ENCODE measurements around the gene TMPRSS12. TPM values are rescaled to one million over a fixed set of nuclear protein-coding genes. Genes with fewer than 3 reads are reported as not detected.
A peak's percentile ranks its signal among the peaks of the same experiment; 100 is the strongest.
"Not testable (repeated sequence)": the region's sequence is repeated elsewhere in the genome, so short reads cannot be mapped to it uniquely, and the experiment has no call there.

Gene TMPRSS12
- total and polyA plus RNA-seq, 2 of the 13 experiments (the other 11 are each of a cell fraction or from before 2014, with no cell fraction given) = not detected

GRCh38 chr12:50901685-50902113 lies 59.0 kb downstream of the TMPRSS12 start:
- in situ Hi-C loops (cut with HindIII; ENCODE audit: extremely low pct_ligation_motif_present, low pct_unique_long_range_greater_than_20kb) = no loop called here
- no TSS peak for BruUV-seq (replicated peaks)

GRCh38 chr12:50908479-50908878 lies 65.8 kb downstream of the TMPRSS12 start:
- BruUV-seq (replicated peaks); H3K36me3 ChIP-seq (replicated peaks in 1 of 2; ENCODE audit: control insufficient read depth in 1 of 2, insufficient read depth in 2 of 2, low read length in 2 of 2); FAIRE-seq; in situ Hi-C loops (cut with HindIII; ENCODE audit: extremely low pct_ligation_motif_present, low pct_unique_long_range_greater_than_20kb); H3K27me3 ChIP-seq (ENCODE audit: control insufficient read depth in 1 of 2, insufficient read depth in 2 of 2, low read length in 2 of 2); H2AFZ ChIP-seq (ENCODE audit: low read length); H3K27ac ChIP-seq (ENCODE audit: extremely low read length, insufficient read depth, low read length); intact Hi-C loops (cut with micrococcal nuclease; ENCODE audit: unreplicated experiment); H3K9ac ChIP-seq (ENCODE audit: insufficient read depth, low read depth, low read length); CTCF ChIA-PET (ENCODE audit: low intra/inter-chr PET ratio, low total read pairs); H3K79me2 ChIP-seq (ENCODE audit: insufficient read depth, low read length); ATAC-seq; H4K20me1 ChIP-seq (ENCODE audit: insufficient read depth, low read length): not testable (repeated sequence)
- Histone ChIP-seq H3K4me3 (replicated peaks in 1 of 3; ENCODE audit: insufficient read depth in 1 of 3, low read depth in 2 of 3, low read length in 3 of 3) (peak overlapping the region in 1 of 3 experiments; percentile 10; a peak in 1 of 6 replicates), H3K9me3 (ENCODE audit: low read length) (peaks cover 14% of the 10 kb centered on the region; the same call in 1 of the 2 replicates), H3K4me2 (ENCODE audit: low read depth, low read length) (peak overlapping the region; percentile 58), H3K4me1 (ENCODE audit: insufficient read depth, low read length) (peaks cover 13% of the 10 kb centered on the region)
- under 1% methylated on average over 5 of the region's 5 CpGs for WGBS (ENCODE audit: low lambda C conversion rate)
- POLR2A ChIA-PET = interaction anchor here (0.6 to 0.8 kb wide), 2 partner anchors 16 to 20 kb away, joined by 3 to 8 read pairs; a partner anchor contains a TSS
- TF ChIP-seq ZNF362 (CRISPR knock-in tag; IDR thresholded peaks at IDR 0.05; ENCODE audit: borderline replicate concordance) (peak; percentile 29; the same call in 1 of the 2 replicates), ZNF644 (CRISPR knock-in tag; IDR thresholded peaks at IDR 0.05; ENCODE audit: low read depth) (peak; percentile 39; the same call in 1 of the 2 replicates), HNF4A (CRISPR knock-in tag; IDR thresholded peaks at IDR 0.05) (peak; percentile 50; the same call in 1 of the 2 replicates), ZSCAN29 (CRISPR knock-in tag; conservative IDR thresholded peaks at IDR 0.05) (peak; percentile 83; the same call in 1 of the 2 replicates)
- peak; percentile 62 for DNase-seq (ENCODE audit: low spot score)

More at GRCh38 chr12:50901685-50902113, 59.0 kb downstream of the TMPRSS12 start:
- no peaks in the 10 kb centered on the region for H3K9me3 ChIP-seq (ENCODE audit: low read length)
- no peaks in the 10 kb centered on the region for H3K4me1 ChIP-seq (ENCODE audit: insufficient read depth, low read length)
- no peak overlapping the region for H3K4me3 ChIP-seq (replicated peaks in 1 of 3; ENCODE audit: insufficient read depth in 1 of 3, low read depth in 2 of 3, low read length in 3 of 3)
- no peaks in the 10 kb centered on the region for H3K79me2 ChIP-seq (ENCODE audit: insufficient read depth, low read length)
- DNase-seq (ENCODE audit: low spot score) (no peak), ATAC-seq (no peak), FAIRE-seq (no peak)
- intact Hi-C loops (cut with micrococcal nuclease; ENCODE audit: unreplicated experiment) = no loop called here
- ChIA-PET CTCF (ENCODE audit: low intra/inter-chr PET ratio, low total read pairs) (no interaction called here), POLR2A (no interaction called here)
- H3K27ac ChIP-seq (ENCODE audit: extremely low read length, insufficient read depth, low read length) = no peak overlapping the region
- 0 out of 2 replicates have a peak, but pooled peaks have one; percentile 45 for TF ChIP-seq MAFF (IDR thresholded peaks at IDR 0.05; ENCODE audit: low read depth, low read length)
- TF ChIP-seq NR2F2 (IDR thresholded peaks at IDR 0.05; ENCODE audit: borderline replicate concordance, low read depth) = no peak
- TF ChIP-seq PHF5A (CRISPR knock-in tag; IDR thresholded peaks at IDR 0.05; ENCODE audit: low read depth, unreplicated experiment) = no peak
- no peak for TF ChIP-seq ZNF777 (CRISPR knock-in tag; IDR thresholded peaks at IDR 0.05)
- peak; percentile 67 to 68 for TF ChIP-seq MAFK (conservative IDR thresholded peaks at IDR 0.05 in 1 of 2, IDR thresholded peaks at IDR 0.05 in 1 of 2; ENCODE audit: low read length in 2 of 2)
- TF ChIP-seq ARNT (IDR thresholded peaks at IDR 0.05) = no peak
- no peak for TF ChIP-seq ZNF383 (CRISPR knock-in tag; IDR thresholded peaks at IDR 0.05; ENCODE audit: borderline replicate concordance)
- H2AFZ ChIP-seq (ENCODE audit: low read length) = no peak overlapping the region
- no peak overlapping the region for H3K9ac ChIP-seq (ENCODE audit: insufficient read depth, low read depth, low read length)
- no peaks in the 10 kb centered on the region for H3K36me3 ChIP-seq (replicated peaks in 1 of 2; ENCODE audit: control insufficient read depth in 1 of 2, insufficient read depth in 2 of 2, low read length in 2 of 2)
- WGBS (ENCODE audit: low lambda C conversion rate) = 60% methylated on average over 2 of the region's 4 CpGs
- no peak overlapping the region for H3K4me2 ChIP-seq (ENCODE audit: low read depth, low read length)
- H4K20me1 ChIP-seq (ENCODE audit: insufficient read depth, low read length) = no peaks in the 10 kb centered on the region
- no peaks in the 10 kb centered on the region; a peak in 2 of 5 replicates for H3K27me3 ChIP-seq (ENCODE audit: control insufficient read depth in 1 of 2, insufficient read depth in 2 of 2, low read length in 2 of 2)

GRCh38 chr12:50912361-50912760 lies 69.6 kb downstream of the TMPRSS12 start:
- CTCF ChIA-PET (ENCODE audit: low intra/inter-chr PET ratio, low total read pairs); H3K27ac ChIP-seq (ENCODE audit: extremely low read length, insufficient read depth, low read length); H3K4me2 ChIP-seq (ENCODE audit: low read depth, low read length); POLR2A ChIA-PET; H3K9ac ChIP-seq (ENCODE audit: insufficient read depth, low read depth, low read length); H4K20me1 ChIP-seq (ENCODE audit: insufficient read depth, low read length); FAIRE-seq; BruUV-seq (replicated peaks); intact Hi-C loops (cut with micrococcal nuclease; ENCODE audit: unreplicated experiment); H3K79me2 ChIP-seq (ENCODE audit: insufficient read depth, low read length); in situ Hi-C loops (cut with HindIII; ENCODE audit: extremely low pct_ligation_motif_present, low pct_unique_long_range_greater_than_20kb); H3K4me3 ChIP-seq (replicated peaks in 1 of 3; ENCODE audit: insufficient read depth in 1 of 3, low read depth in 2 of 3, low read length in 3 of 3); H3K27me3 ChIP-seq (ENCODE audit: control insufficient read depth in 1 of 2, insufficient read depth in 2 of 2, low read length in 2 of 2); H3K36me3 ChIP-seq (replicated peaks in 1 of 2; ENCODE audit: control insufficient read depth in 1 of 2, insufficient read depth in 2 of 2, low read length in 2 of 2); DNase-seq (ENCODE audit: low spot score); ATAC-seq; H2AFZ ChIP-seq (ENCODE audit: low read length): not testable (repeated sequence)
- WGBS (ENCODE audit: low lambda C conversion rate) = 34% methylated on average over 6 of the region's 6 CpGs
- Histone ChIP-seq H3K9me3 (ENCODE audit: low read length) (peaks cover 36% of the 10 kb centered on the region), H3K4me1 (ENCODE audit: insufficient read depth, low read length) (peaks cover 13% of the 10 kb centered on the region)
